ENCODE results near the gene FAM98B. TPM values are rescaled to one million over a fixed set of nuclear protein-coding genes. Genes with fewer than 3 reads are reported as not detected.

Gene FAM98B
- total RNA-seq, 2 experiments from 2014 or later = 20.1 to 20.4 TPM

GRCh38 chr15:38438031-38438986 is 15.6 kb upstream of the FAM98B start:
- Histone ChIP-seq H3K4me3 (ENCODE audit: low read length) (no peak overlapping the region), H3K36me3 (ENCODE audit: insufficient read depth, low read length) (no peaks in the 10 kb centered on the region), H3K27me3 (ENCODE audit: control insufficient read depth in 1 of 2, insufficient read depth in 2 of 2, low read length in 2 of 2) (peaks cover 0 to 7% of the 10 kb centered on the region in 2 experiments), H3K9me3 (ENCODE audit: control insufficient read depth in 1 of 2, insufficient read depth in 1 of 2, low read length in 2 of 2) (peaks cover 0 to 8% of the 10 kb centered on the region in 2 experiments), H3K27ac (ENCODE audit: low read depth in 1 of 2, low read length in 2 of 2) (no peak overlapping the region), H3K4me1 (ENCODE audit: insufficient read depth, low read length) (peaks cover 7% of the 10 kb centered on the region)
- intact Hi-C loops (cut with DNase I, micrococcal nuclease) = loop anchor here in 1 of 2 experiments (5.0 kb wide), 1 partner anchor 429 kb away; no protein-coding TSS in a partner anchor
- no peak overlapping the region for H3K27ac Mint-ChIP-seq
- TF ChIP-seq CTCF (IDR thresholded peaks at IDR 0.05) = no peak
- ATAC-seq (ENCODE audit: poor library complexity) = no peak
- peaks cover 38% of the 10 kb centered on the region for H3K27me3 Mint-ChIP-seq
- H3K4me1 Mint-ChIP-seq (ENCODE audit: low read depth) = peaks cover 5% of the 10 kb centered on the region
- no peaks in the 10 kb centered on the region for H3K36me3 Mint-ChIP-seq (ENCODE audit: low read depth)
- no peak for DNase-seq
- no peak overlapping the region for H3K4me3 Mint-ChIP-seq
- CTCF ChIA-PET = interaction anchor here (0.6 to 2.3 kb wide), 2 partner anchors 18 to 252 kb away, joined by 3 to 15 read pairs; no protein-coding TSS in a partner anchor
- POLR2A ChIA-PET = no interaction called here
- peaks cover 2% of the 10 kb centered on the region for H3K9me3 Mint-ChIP-seq

GRCh38 chr15:38440353-38441129 is 13.4 kb upstream of the FAM98B start:
- H3K4me1 Mint-ChIP-seq (ENCODE audit: low read depth) = peaks cover 5% of the 10 kb centered on the region

More at GRCh38 chr15:38440353-38441129, 13.4 kb upstream of the FAM98B start:
- intact Hi-C loops (cut with DNase I, micrococcal nuclease) = loop anchor here (2.0 to 10.0 kb wide), 6 partner anchors 258 to 1317 kb away; partner anchors contain the start of gene THBS1 (in 1 of the 2)
- Histone ChIP-seq H3K27ac (ENCODE audit: low read depth in 1 of 2, low read length in 2 of 2) (no peak overlapping the region), H3K4me3 (ENCODE audit: low read length) (no peak overlapping the region), H3K27me3 (ENCODE audit: control insufficient read depth in 1 of 2, insufficient read depth in 2 of 2, low read length in 2 of 2) (peaks cover 0 to 7% of the 10 kb centered on the region in 2 experiments), H3K36me3 (ENCODE audit: insufficient read depth, low read length) (no peaks in the 10 kb centered on the region), H3K4me1 (ENCODE audit: insufficient read depth, low read length) (peaks cover 7% of the 10 kb centered on the region), H3K9me3 (ENCODE audit: control insufficient read depth in 1 of 2, insufficient read depth in 1 of 2, low read length in 2 of 2) (peaks cover 0 to 8% of the 10 kb centered on the region in 2 experiments)
- CTCF ChIA-PET = interaction anchor here (1.0 to 3.1 kb wide), 20 partner anchors 9 to 1317 kb away, joined by 3 to 15 read pairs (median 4); partner anchors contain the start of genes FAM98B and THBS1
- DNase-seq = peak; percentile 10 to 88 (median 35)
- ATAC-seq (ENCODE audit: poor library complexity) = peak; percentile 96
- peak; percentile 99 for TF ChIP-seq CTCF (IDR thresholded peaks at IDR 0.05)
- Mint-ChIP-seq H3K36me3 (ENCODE audit: low read depth) (no peaks in the 10 kb centered on the region), H3K9me3 (peaks cover 2% of the 10 kb centered on the region), H3K4me3 (no peak overlapping the region), H3K27me3 (peaks cover 37% of the 10 kb centered on the region), H3K27ac (no peak overlapping the region)
- POLR2A ChIA-PET = interaction anchor here (1.0 to 2.6 kb wide), 4 partner anchors 13 to 259 kb away, joined by 3 to 18 read pairs (median 12); partner anchors contain the start of gene FAM98B

Data from CD4-positive, alpha-beta T cell (primary cell).